Measurements from ENCODE around the gene PNMA6A. TPM values are rescaled to one million over a fixed set of nuclear protein-coding genes. Genes with fewer than 3 reads are reported as not detected.

The PNMA6A gene
- total and polyA plus RNA-seq, 2 of the 13 experiments (the other 11 are each of a cell fraction or from before 2014, with no cell fraction given), result 0.11 to 0.66 TPM

DNA sequence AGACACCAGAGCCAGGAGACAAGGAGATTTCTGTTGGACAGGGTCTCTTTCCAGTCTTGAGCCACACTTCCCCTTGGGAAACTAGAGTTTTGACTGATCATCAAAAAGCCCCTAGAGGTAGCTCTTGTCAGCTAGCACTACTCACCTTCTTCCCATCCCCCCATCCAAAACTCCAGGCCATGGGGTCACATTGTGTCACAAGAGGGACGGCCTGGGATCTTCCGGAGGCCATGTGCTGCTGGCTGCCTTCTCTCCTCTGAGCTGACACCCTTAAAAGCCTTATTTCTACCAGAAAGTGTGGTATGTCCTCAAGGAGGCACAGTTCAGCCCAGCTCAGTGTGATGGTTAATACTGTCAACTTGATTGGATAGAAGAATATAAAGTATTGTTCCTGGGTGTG is 8.2 kb upstream of the PNMA6A start (continued):
- TF ChIP-seq, protein P1, sequence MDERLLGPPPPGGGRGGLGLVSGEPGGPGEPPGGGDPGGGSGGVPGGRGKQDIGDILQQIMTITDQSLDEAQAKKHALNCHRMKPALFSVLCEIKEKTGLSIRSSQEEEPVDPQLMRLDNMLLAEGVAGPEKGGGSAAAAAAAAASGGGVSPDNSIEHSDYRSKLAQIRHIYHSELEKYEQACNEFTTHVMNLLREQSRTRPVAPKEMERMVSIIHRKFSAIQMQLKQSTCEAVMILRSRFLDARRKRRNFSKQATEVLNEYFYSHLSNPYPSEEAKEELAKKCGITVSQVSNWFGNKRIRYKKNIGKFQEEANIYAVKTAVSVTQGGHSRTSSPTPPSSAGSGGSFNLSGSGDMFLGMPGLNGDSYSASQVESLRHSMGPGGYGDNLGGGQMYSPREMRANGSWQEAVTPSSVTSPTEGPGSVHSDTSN (CRISPR knock-in tag; IDR thresholded peaks at IDR 0.05), result no peak
- TF ChIP-seq RFX5 (IDR thresholded peaks at IDR 0.05; ENCODE audit: low read depth, low read length) (no peak), PAWR (CRISPR knock-in tag; IDR thresholded peaks at IDR 0.05; ENCODE audit: borderline replicate concordance) (no peak)

DNA sequence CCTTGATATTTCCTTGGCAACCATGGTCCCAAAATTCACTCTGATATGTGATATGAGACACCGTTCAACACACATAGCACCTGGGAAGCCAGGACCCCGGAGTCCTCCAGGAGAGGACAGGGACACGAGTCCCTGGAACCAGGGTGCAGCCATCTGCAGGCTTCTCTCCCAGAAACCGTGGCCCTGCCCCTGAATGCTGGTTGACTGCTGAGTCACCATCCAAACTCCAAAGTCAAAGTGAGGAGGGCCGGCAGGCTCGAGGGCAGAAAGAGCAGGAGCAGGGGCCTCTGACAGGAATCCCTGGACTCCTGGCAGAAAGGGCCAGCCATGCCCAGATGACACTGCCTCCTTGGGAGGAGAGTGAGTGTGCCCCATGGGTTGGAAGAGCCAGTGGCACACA is 6.9 kb upstream of the PNMA6A start:
- intact Hi-C loops (cut with micrococcal nuclease; ENCODE audit: unreplicated experiment) (no loop called here), in situ Hi-C loops (cut with HindIII; ENCODE audit: extremely low pct_ligation_motif_present, low pct_unique_long_range_greater_than_20kb) (no loop called here)
- Histone ChIP-seq H3K4me2 (ENCODE audit: low read depth, low read length) (peak overlapping the region; percentile 7; the same call in 1 of the 2 replicates), H3K36me3 (replicated peaks in 1 of 2; ENCODE audit: control insufficient read depth in 1 of 2, insufficient read depth in 2 of 2, low read length in 2 of 2) (no peaks in the 10 kb centered on the region), H3K9ac (ENCODE audit: insufficient read depth, low read depth, low read length) (no peak overlapping the region), H3K27ac (ENCODE audit: extremely low read length, insufficient read depth, low read length) (peak overlapping the region; percentile 50), H3K9me3 (ENCODE audit: low read length) (no peaks in the 10 kb centered on the region), H3K27me3 (ENCODE audit: control insufficient read depth in 1 of 2, insufficient read depth in 2 of 2, low read length in 2 of 2) (no peaks in the 10 kb centered on the region), H4K20me1 (ENCODE audit: insufficient read depth, low read length) (no peaks in the 10 kb centered on the region), H3K4me3 (replicated peaks in 1 of 3; ENCODE audit: insufficient read depth in 1 of 3, low read depth in 2 of 3, low read length in 3 of 3) (no peak overlapping the region), H2AFZ (ENCODE audit: low read length) (peak overlapping the region; percentile 27), H3K79me2 (ENCODE audit: insufficient read depth, low read length) (no peaks in the 10 kb centered on the region), H3K4me1 (ENCODE audit: insufficient read depth, low read length) (peaks cover 42% of the 10 kb centered on the region)
- no CpG with 5 or more reads among the region's 6 CpGs for WGBS (ENCODE audit: low lambda C conversion rate)
- CTCF ChIA-PET (ENCODE audit: low intra/inter-chr PET ratio, low total read pairs), result no interaction called here
- ATAC-seq (peak; percentile 53), DNase-seq (ENCODE audit: low spot score) (peak; percentile 44), FAIRE-seq (no peak)
- POLR2A ChIA-PET, result no interaction called here
- no TSS peak for BruUV-seq (replicated peaks)
- TF ChIP-seq, protein P2, sequence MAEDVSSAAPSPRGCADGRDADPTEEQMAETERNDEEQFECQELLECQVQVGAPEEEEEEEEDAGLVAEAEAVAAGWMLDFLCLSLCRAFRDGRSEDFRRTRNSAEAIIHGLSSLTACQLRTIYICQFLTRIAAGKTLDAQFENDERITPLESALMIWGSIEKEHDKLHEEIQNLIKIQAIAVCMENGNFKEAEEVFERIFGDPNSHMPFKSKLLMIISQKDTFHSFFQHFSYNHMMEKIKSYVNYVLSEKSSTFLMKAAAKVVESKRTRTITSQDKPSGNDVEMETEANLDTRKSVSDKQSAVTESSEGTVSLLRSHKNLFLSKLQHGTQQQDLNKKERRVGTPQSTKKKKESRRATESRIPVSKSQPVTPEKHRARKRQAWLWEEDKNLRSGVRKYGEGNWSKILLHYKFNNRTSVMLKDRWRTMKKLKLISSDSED (CRISPR knock-in tag; IDR thresholded peaks at IDR 0.05), result no peak
- TF ChIP-seq HMGA1 (CRISPR knock-in tag; conservative IDR thresholded peaks at IDR 0.05) (no peak), MAFG (CRISPR knock-in tag; IDR thresholded peaks at IDR 0.05) (peak; percentile 30; the same call in 1 of the 2 replicates), MED1 (CRISPR knock-in tag; IDR thresholded peaks at IDR 0.05) (peak; percentile 19; the same call in 1 of the 2 replicates), ELF3 (CRISPR knock-in tag; IDR thresholded peaks at IDR 0.05) (0 out of 2 replicates have a peak, but pooled peaks have one; percentile 8), FOXC1 (CRISPR knock-in tag; IDR thresholded peaks at IDR 0.05; ENCODE audit: borderline replicate concordance) (no peak), RXRB (CRISPR knock-in tag; IDR thresholded peaks at IDR 0.05; ENCODE audit: borderline replicate concordance) (0 out of 2 replicates have a peak, but pooled peaks have one; percentile 14), ZNF652 (CRISPR knock-in tag; IDR thresholded peaks at IDR 0.05; ENCODE audit: borderline replicate concordance, low read depth) (no peak)
- TF ChIP-seq, protein P3, sequence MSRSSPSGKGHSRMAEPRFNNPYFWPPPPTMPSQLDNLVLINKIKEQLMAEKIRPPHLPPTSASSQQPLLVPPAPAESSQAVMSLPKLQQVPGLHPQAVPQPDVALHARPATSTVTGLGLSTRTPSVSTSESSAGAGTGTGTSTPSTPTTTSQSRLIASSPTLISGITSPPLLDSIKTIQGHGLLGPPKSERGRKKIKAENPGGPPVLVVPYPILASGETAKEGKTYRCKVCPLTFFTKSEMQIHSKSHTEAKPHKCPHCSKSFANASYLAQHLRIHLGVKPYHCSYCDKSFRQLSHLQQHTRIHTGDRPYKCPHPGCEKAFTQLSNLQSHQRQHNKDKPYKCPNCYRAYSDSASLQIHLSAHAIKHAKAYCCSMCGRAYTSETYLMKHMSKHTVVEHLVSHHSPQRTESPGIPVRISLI (CRISPR knock-in tag; IDR thresholded peaks at IDR 0.05; ENCODE audit: borderline replicate concordance), result no peak
- TF ChIP-seq, protein P4, sequence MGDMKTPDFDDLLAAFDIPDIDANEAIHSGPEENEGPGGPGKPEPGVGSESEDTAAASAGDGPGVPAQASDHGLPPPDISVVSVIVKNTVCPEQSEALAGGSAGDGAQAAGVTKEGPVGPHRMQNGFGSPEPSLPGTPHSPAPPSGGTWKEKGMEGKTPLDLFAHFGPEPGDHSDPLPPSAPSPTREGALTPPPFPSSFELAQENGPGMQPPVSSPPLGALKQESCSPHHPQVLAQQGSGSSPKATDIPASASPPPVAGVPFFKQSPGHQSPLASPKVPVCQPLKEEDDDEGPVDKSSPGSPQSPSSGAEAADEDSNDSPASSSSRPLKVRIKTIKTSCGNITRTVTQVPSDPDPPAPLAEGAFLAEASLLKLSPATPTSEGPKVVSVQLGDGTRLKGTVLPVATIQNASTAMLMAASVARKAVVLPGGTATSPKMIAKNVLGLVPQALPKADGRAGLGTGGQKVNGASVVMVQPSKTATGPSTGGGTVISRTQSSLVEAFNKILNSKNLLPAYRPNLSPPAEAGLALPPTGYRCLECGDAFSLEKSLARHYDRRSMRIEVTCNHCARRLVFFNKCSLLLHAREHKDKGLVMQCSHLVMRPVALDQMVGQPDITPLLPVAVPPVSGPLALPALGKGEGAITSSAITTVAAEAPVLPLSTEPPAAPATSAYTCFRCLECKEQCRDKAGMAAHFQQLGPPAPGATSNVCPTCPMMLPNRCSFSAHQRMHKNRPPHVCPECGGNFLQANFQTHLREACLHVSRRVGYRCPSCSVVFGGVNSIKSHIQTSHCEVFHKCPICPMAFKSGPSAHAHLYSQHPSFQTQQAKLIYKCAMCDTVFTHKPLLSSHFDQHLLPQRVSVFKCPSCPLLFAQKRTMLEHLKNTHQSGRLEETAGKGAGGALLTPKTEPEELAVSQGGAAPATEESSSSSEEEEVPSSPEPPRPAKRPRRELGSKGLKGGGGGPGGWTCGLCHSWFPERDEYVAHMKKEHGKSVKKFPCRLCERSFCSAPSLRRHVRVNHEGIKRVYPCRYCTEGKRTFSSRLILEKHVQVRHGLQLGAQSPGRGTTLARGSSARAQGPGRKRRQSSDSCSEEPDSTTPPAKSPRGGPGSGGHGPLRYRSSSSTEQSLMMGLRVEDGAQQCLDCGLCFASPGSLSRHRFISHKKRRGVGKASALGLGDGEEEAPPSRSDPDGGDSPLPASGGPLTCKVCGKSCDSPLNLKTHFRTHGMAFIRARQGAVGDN (CRISPR knock-in tag; IDR thresholded peaks at IDR 0.05), result peak; percentile 82
